SK-N-DZ (cell line): ENCODE measurements around the gene GADD45B.
"Not testable (repeated sequence)": the region's sequence is repeated elsewhere in the genome, so short reads cannot be mapped to it uniquely, and the experiment has no call there.

Source experiments
- DNase-seq: peaks from one replicate; pipeline ENCODE4 v3.0.0-alpha.2; 2015; ENCODE audit warnings: low spot score

The GADD45B gene

GRCh38 chr19:2469102-2469914 lies 6.6 kb upstream of the GADD45B start:
- no peak for DNase-seq

DNA sequence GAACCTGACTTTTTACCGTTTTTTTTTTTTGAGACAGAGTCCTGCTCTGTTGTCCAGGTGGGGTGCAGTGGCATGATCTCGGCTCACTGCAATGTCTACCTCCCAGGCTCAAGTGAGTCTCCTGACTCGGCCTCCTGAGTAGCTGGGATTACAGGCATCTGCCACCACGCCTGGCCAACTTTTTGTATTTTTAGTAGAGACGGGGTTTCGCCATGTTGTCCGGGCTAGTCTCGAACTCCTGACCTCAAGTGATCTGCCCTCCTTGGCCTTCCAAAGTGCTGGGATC lies 6.1 kb upstream of the GADD45B start:
- not testable (repeated sequence) for DNase-seq

GRCh38 chr19:2474232-2475017 lies 1.5 kb upstream of the GADD45B start:
- peak; percentile 67 for DNase-seq

DNA sequence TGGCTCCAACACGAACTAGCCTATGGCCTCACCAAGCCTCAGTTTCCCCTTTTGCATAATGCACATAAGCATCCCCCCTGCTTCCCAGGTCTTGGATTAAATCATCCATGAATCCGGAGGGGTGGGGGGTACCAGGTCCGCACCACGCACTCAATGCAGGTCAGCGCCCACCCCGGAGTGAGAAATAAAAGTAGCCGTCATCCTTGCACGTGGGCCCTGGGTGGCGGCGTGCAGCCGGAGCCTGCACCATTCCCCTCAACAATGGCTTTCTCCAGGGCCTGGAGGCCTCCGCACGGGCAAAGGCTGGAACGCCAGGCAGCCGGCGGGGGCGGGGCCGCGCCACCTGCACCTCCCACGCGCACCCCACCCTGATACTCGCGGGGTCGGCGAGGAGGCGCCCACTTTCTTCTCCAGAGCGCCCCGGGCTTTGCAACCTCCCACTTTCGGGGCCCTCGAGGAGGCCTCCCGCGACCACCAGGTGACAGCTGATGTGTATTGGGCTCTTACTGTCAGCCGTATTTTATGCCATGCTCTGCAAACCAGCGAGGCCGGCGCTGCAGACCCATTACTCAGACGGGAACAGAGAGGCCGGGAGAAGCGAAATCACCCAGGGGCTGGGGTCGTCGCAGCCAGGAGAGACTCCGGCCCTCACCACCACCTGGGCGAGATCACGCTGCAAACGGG lies 767 bp upstream of the GADD45B start:
- no peak for DNase-seq

GRCh38 chr19:2476451-2477140 lies 669 bp downstream of the GADD45B start:
- no peak for DNase-seq

DNA sequence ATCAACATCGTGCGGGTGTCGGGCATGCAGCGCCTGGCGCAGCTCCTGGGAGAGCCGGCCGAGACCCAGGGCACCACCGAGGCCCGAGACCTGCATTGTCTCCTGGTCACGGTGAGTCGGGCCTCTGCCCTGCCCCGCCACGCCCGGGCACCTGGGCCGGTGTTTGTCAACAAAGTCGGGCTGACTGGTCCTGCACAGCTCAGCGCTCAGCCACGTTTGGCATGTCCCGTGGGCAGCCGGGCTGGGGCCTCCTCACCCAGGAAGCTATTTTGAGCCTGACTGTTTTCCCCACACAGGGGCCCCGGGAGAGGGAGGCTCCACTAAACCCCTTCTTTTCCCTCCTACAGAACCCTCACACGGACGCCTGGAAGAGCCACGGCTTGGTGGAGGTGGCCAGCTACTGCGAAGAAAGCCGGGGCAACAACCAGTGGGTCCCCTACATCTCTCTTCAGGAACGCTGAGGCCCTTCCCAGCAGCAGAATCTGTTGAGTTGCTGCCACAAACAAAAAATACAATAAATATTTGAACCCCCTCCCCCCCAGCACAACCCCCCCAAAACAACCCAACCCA lies 1.3 kb downstream of the GADD45B start:
- DNase-seq: no peak

DNA sequence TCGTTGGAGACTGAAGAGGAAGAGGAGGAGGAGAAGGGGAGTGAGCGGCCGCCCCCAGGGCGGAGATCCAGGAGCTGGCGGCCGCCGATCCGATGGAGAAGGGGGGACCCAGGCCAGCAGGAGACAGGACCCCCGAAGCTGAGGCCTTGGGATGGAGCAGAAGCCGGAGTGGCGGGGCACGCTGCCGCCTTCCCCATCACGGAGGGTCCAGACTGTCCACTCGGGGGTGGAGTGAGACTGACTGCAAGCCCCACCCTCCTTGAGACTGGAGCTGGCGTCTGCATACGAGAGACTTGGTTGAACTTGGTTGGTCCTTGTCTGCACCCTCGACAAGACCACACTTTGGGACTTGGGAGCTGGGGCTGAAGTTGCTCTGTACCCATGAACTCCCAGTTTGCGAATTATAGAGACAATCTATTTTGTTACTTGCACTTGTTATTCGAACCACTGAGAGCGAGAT lies 1.8 kb downstream of the GADD45B start:
- no peak for DNase-seq

- DNase-seq: no peak
Measured at GRCh38 chr19:2478278-2478755, 2.4 kb downstream of the GADD45B start.

- no peak for DNase-seq
Measured at GRCh38 chr19:2478756-2479555, 3.0 kb downstream of the GADD45B start.

GRCh38 chr19:2479556-2480194 lies 3.7 kb downstream of the GADD45B start:
- DNase-seq: no peak

DNA sequence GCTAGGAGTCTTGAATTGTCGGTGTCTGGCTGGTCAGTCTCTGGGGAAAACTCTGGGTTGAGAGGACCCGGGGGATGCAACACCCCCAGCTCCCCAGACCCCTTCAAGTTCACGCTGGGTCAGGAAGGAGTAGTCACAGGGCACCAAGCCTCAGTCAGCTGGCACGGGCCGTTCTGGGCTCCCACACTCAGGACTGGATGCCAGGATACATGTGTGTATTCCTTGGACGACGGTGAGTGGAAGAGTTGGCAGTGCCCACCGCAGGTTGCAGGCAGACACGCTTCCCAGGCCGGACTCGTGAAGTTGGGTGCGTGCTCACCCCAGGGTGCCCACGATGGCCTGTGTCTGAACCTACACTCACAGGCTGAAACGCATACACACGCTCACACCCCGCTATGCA lies 5.5 kb downstream of the GADD45B start:
- DNase-seq: no peak

DNA sequence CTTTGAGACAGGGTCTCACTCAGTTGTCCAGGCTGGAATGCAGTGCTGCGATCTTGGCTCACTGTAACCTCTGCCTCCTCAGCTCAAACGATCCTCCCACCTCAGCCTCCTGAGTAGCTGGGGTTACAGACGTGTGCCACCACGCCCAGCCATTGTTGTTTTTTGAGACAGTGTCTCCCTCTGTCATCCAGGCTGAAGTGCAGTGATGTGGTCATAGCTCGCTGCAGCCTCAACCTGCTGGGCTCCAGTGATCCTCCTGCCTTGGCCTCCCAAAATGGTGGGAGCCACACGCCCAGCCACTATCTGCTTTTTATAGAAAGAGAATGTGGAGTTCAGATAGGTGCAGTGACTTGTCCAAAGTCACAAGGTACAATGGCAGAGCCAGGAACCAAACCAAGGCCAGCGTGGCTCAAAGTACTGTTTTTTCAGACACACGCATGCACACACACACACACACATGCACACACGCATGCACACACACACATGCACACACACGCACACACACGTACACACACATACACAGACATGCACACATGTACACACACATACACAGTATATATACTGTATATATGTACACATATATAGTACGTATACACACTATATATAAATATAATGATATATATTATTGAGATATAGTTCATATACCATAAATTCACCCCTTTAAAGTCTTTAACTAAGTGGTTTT lies 6.6 kb downstream of the GADD45B start:
- no peak for DNase-seq

GRCh38 chr19:2483084-2483483 lies 7.2 kb downstream of the GADD45B start:
- DNase-seq: no peak

- DNase-seq: no peak
Measured at GRCh38 chr19:2483484-2484151, 7.7 kb downstream of the GADD45B start.

GRCh38 chr19:2484178-2484937 lies 8.4 kb downstream of the GADD45B start:
- DNase-seq: no peak

DNA sequence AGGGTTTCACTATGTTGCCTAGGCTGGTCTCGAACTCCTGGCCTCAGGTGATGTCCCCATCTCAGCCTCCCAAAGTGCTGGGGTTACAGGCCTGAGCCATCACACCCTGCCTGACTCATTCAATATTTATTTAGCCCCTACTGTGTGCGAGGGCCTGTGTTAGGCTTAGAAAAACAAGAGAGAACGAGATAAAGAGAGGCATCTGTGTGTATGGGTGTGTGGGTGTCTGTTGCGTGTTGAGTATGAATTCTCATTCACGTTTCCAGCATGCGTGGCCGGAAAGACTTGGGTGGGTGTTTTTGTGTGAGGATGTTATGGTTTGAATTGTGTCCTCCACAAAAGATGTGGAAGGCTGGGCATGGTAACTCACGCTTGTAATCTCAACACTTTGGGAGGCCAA lies 9.5 kb downstream of the GADD45B start:
- no peak for DNase-seq

DNA sequence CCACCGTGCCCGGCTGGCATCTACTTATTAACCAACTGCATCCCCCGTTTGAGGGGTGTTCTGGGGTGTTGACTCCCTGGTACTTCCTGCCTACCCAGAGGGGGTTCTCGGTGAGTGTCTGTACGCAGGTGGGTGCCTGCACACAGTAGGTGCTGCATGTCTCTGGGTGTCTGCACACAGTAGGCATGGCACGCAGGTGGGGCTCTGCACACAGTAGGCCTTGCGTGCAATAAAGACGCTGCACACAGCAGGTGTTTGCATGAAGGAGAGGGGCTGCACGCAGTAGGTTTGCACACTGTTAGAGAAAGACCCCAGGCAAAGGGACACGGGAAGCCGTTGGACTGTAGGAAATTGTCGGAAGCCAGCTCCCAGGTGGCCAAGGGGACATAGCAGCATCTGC lies 11.2 kb downstream of the GADD45B start:
- DNase-seq: no peak

DNA sequence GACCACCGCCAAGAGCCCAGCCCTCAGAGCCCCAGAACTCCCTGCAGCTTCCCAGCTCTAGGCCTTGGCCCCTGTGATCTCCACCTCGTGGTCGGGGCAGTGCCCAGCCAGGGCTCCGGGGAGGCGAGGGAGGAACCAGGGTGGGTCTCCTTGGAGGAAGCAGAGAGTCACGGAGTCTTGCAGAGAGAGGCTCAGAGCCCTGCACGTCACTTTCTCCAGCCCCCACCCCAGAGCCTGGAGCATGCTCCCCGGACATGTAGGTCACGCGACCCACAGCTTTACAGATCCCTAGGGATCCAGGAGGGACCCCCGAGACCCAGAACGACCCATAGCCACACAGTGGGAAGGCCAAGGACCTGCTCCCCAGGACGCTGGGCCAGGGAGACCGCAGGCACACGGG lies 11.9 kb downstream of the GADD45B start:
- no peak for DNase-seq
